ENCODE measurements around the gene MYADML2.

Gene MYADML2

GRCh38 chr17:81902023-81902652 lies 44.9 kb downstream of the MYADML2 start, which contains the start of gene NPB:
Gene NPB, plus strand, starts transcription at chr17:81902238. Its CDS starts 40 bp downstream, at chr17:81902278.
- POLR2A ChIA-PET: interaction anchor here (0.7 kb wide), 1 partner anchor 23 kb away, joined by 3 read pairs; no protein-coding TSS in a partner anchor

GRCh38 chr17:81901167-81902022 lies 45.6 kb downstream of the MYADML2 start:
- CTCF ChIA-PET: interaction anchor here (1.5 kb wide), 2 partner anchors 32 to 58 kb away, joined by 3 to 4 read pairs; no protein-coding TSS in a partner anchor
- POLR2A ChIA-PET: no interaction called here
- no peak for DNase-seq (ENCODE audit: extremely low spot score)
- TF ChIP-seq, protein P1, sequence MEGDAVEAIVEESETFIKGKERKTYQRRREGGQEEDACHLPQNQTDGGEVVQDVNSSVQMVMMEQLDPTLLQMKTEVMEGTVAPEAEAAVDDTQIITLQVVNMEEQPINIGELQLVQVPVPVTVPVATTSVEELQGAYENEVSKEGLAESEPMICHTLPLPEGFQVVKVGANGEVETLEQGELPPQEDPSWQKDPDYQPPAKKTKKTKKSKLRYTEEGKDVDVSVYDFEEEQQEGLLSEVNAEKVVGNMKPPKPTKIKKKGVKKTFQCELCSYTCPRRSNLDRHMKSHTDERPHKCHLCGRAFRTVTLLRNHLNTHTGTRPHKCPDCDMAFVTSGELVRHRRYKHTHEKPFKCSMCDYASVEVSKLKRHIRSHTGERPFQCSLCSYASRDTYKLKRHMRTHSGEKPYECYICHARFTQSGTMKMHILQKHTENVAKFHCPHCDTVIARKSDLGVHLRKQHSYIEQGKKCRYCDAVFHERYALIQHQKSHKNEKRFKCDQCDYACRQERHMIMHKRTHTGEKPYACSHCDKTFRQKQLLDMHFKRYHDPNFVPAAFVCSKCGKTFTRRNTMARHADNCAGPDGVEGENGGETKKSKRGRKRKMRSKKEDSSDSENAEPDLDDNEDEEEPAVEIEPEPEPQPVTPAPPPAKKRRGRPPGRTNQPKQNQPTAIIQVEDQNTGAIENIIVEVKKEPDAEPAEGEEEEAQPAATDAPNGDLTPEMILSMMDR (IDR thresholded peaks at IDR 0.05; ENCODE audit: control extremely low read depth, extremely low read depth, low read depth, missing control alignments): no peak

More at GRCh38 chr17:81902023-81902652, 44.9 kb downstream of the MYADML2 start, which contains the start of gene NPB:
- TF ChIP-seq, protein P1 (IDR thresholded peaks at IDR 0.05; ENCODE audit: control extremely low read depth, extremely low read depth, low read depth, missing control alignments): no peak
- CTCF ChIA-PET: interaction anchor here (1.5 kb wide), 2 partner anchors 33 to 57 kb away, joined by 3 to 4 read pairs; no protein-coding TSS in a partner anchor
- no peak for DNase-seq (ENCODE audit: extremely low spot score)

DNA sequence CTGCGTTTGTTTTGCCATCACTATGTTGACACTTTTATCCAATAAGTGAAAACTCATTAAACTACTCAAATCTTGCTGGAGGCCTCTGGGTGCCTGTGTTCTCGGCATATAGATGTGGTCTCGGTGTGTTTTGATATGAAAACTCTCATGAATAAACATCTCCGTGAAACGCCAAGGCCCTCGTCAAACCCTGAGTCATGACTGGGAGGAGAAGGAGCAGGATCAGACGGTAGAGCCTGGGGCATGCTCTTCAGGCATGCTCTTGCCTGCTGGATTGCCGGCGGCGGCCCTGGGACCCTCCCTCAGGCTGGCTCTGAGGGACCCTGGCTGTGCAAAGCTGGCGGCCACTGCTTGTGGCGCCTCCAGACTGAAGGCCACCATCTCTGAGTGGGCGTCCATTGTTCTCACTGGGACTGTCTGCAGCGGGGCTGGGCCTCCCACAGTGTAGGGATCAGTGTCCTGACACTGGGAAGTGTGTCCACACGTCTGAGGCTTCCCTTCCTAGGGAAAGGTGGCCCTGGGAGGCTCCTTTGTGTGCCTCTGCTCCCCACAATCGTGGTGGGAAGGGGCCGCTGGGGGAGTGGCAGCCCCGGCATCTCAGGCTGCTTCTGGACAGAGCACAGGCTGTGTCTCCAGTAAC lies 46.7 kb downstream of the MYADML2 start:
- TF ChIP-seq, protein P1 (IDR thresholded peaks at IDR 0.05; ENCODE audit: control extremely low read depth, extremely low read depth, low read depth, missing control alignments): no peak
- POLR2A ChIA-PET: no interaction called here
- no peak for DNase-seq (ENCODE audit: extremely low spot score)
- CTCF ChIA-PET: no interaction called here

DNA sequence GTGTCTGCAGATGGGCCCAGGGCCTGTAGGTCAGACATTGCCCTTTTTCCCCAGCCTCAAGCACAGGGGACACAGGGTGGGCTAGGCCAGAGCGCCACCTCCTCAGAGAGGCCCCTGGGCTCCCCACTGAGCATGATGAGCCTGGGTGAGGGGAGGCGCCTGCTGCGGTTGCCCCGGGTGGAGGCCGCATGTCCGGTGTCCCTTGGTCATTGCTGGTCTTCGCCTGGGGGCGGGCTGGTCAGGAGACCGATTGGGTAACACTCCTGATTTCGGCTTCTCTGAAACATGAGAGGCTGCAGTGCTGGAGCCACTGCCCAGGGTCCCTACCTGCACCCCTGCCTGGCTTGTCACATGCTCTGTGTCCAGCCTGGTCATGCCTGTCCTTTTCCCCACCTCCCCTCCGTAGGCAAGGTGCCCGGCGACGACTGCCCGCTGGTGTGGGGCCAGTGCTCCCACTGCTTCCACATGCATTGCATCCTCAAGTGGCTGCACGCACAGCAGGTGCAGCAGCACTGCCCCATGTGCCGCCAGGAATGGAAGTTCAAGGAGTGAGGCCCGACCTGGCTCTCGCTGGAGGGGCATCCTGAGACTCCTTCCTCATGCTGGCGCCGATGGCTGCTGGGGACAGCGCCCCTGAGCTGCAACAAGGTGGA lies 47.4 kb downstream of the MYADML2 start:
- CTCF ChIA-PET: no interaction called here
- POLR2A ChIA-PET: no interaction called here
- TF ChIP-seq, protein P1 (IDR thresholded peaks at IDR 0.05; ENCODE audit: control extremely low read depth, extremely low read depth, low read depth, missing control alignments): no peak
- no peak for DNase-seq (ENCODE audit: extremely low spot score)

DNA sequence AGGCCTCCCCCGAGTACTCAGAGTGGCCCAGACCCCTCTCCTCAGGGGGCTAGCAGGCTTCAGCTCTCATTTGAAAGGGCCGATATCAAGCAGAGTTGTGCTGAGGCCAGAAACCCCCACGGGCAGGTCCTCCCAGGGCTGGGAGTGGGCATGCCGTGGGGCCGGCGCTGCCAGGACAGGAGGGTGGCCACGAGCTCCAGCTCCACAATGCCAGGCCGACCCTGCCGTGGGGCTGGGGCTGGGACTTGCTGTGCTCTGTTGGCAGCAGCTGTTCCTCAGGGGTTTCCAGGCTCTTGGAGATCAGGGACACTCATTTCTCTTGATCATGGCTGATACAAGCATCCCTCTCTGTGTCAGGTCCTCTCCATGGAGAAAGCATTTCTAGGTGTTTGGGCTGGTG lies 48.1 kb downstream of the MYADML2 start:
- no peak for DNase-seq (ENCODE audit: extremely low spot score)
- CTCF ChIA-PET: no interaction called here
- TF ChIP-seq, protein P1 (IDR thresholded peaks at IDR 0.05; ENCODE audit: control extremely low read depth, extremely low read depth, low read depth, missing control alignments): no peak
- POLR2A ChIA-PET: interaction anchor here (0.6 kb wide), 1 partner anchor 228 kb away, joined by 4 read pairs; no protein-coding TSS in a partner anchor

Data from GM10248 (cell line).